GM18909 (cell line): ENCODE data around the gene FAM181A.
A peak's percentile ranks its signal among the peaks of the same experiment; 100 is the strongest.

ENCODE experiments used
- ATAC-seq: cut with Tn5 transposase; IDR thresholded peaks from one replicate; pipeline ENCODE4 v1.9.1; 2021; ENCODE audit warnings: mild to moderate bottlenecking; ENCODE audit not compliant: unreplicated experiment, poor library complexity

FAM181A gene

GRCh38 chr14:93946541-93947090, 19.5 kb downstream of the FAM181A start:
- no peak for ATAC-seq

GRCh38 chr14:93947282-93947681, 20.1 kb downstream of the FAM181A start:
- ATAC-seq: no peak

- no peak for ATAC-seq
Measured at GRCh38 chr14:93949511-93950075, 22.4 kb downstream of the FAM181A start.

DNA sequence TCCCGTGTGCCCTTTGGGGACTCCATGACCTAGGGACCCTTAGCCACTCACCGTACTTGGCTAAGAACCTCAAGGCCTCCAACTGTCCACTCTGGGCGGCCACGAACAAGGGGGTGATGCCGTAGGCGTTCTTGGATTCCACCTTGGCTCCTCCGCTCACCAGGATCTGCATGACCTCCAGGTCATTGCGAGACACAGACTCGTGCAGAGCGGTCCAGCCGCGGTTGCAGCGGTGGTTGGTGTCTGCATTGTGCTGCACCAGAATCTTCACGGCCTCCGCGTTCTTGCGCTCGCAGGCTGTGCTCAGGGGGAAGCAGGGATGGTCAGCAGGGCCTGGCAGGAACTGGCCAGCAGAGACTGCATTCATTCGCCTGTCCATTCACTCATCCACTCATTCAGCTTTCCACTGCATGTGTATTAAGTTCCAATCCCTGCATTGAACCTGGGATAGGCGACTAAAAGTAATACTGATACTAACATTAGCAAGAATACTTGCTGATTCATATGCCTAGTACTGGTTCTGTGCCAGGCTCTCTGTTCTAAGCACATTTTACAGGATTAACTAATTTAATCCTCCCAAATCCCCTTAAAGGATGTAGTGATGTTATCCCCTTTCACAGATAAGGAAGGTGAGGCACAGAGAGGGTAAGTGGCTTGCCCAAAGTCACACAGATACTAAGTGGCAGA, 23.9 kb downstream of the FAM181A start:
- ATAC-seq: no peak

DNA sequence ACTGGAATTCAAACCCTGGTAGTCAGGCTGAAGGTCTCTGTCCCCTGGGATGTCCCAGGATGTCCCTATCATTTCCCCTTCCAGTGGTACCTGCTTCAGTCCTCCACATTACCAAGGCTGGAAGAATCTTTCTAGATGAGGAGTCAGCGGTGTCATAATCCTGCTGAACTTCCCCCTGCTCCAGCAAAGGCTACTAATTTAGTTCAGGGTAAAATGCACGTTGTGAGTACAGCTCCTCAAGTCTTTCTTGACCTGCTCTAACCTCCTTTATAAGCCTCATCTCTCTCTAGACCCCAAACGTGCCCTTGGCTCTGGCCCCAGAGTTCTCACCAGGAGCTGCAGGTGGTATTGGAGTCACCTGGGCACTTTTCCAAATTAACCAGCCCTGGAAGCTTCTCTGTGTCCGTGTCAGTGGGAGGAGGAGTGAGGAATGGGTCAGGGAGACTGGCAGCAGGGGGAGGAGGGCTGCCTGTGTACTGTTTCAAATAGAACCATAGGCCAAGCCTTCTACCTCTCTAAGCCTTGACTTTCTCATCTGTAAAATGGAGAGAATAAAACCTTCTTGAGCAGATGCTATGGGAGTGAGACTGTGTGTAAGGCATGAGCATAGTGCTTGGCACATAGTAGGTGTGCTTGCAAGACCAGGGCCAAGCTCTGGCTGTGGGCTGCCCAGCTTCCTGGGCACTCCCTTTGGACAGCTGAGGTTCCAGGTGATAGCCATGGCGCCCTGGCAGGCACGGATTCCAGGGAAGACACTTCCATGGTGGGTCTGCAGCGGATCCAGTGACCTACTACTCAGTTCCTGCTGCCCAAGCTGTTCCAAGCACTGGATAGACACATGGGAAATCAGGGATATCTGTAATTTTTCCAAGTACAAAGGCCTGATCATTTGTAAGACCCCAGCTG, 24.7 kb downstream of the FAM181A start:
- no peak for ATAC-seq

DNA sequence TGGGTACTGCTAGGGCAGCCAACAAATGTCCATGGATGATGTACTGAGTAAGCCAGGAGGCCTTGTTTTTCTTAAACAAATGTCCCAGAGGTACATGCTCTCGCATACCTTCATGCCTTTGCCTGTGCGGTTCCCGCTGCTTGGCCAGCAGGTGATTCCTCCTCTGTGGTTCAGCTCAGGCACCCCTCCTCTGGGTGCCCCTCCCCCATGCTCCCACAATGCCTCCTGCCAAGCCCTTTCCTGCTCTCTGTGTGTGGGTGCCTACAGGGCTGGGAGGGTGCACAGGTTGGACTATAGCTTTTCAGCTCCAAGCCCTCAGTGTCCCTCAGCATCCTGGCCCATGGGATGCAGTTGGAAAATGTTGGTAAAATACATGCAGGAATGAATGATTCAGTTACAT, 25.7 kb downstream of the FAM181A start:
- ATAC-seq: no peak

DNA sequence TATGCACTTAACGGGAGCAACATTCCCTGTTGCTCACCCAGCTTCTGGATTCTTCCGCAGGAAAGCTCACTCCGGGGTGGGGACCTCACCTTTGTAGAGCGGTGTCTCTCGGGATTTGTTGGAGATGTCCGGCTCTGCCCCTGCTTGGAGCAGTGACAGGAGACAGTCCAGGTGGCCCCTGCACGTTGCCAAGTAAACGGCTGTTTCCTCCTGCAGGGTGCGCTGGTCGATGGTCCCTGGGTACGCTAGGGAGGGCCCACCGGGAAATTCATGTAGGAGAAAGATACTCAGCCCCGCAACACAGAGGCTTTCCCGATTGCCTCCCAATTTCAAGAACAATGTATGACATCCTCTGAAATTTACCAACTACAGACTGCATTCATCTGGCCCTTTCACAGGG, 26.1 kb downstream of the FAM181A start:
- no peak for ATAC-seq

DNA sequence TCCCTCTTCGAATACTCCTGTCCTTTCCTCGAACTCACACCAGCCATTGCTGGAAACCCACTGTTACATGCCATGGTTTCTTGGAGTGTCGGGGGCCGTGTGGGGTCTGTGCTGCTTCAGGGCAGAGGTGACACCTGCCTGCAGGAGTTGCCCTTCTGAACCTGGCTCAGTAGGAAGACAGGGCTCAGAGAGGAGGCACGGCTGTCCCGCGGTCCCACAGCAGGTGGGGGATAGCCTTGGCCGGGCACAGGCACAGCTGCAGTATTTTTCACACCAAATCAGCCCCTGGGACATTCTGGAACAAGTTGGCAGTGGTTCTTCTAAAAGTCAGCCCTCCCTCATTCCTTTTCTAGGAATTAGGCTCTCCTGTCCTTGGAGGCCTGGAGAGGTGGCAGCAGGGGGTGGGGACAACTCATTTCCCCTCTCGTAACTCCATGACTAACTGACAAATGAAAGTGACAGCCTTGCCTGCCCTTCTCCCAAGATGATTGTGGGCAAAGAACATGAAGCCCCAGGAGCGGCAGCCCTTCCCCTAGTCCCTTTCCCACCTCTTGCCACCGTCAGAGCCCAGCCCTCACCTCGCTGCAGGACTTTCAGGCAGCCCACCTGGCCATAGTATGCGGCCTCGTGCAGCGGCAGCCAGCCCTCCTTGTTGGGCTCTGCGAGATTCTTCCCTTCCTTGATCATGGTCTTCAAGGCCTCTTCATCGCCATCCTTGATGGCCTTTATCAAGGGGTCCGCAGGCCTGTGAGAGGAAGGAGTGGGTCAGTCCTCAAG, 26.8 kb downstream of the FAM181A start:
- ATAC-seq: no peak

GRCh38 chr14:93954516-93954830, 27.3 kb downstream of the FAM181A start:
- ATAC-seq: no peak

DNA sequence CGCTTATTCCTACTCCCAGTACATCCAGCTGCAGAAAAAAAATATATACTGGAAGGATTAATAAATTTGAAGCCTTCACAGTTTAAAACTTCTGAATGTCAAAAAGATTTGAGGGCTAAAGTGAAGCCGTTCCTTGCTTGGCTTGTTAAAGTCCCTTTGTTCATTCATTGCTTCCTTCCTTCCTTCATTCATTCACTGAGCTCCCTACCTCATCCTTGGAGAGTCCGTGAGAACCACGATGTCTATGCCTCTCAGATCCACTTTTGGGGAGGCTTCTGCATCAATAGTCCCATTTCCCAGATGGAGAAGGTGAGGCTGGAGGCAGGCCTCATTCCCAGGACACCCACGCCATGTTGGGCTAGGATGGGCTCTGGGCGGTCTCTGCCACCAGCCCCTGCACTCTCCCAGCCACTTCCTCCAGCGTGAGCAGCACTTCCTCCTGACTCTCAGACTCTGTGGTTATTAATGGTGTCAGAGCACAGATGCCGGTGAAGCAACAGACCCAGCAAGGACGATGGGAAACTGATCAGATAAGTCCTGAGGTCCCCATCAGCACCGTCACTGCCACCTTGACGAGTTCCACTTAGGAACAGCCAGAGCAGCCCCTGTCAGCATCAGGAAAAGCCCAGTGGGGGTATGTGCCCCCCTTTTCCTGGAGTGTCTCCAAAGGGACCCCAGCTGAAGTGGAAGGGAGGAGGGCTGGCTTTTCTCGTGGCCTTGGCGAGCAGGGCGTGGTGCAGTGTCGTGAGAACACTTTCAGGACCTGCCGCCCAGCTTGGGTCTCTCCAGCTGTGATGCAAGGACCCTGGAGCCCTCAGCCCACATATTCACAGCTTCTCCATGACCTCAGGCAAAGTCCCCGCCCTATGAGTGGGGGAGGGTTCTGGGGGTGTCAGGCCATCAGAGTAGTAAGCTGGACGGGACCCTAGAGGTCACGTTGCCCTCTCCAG, 28.0 kb downstream of the FAM181A start:
- peak; percentile 33 for ATAC-seq

DNA sequence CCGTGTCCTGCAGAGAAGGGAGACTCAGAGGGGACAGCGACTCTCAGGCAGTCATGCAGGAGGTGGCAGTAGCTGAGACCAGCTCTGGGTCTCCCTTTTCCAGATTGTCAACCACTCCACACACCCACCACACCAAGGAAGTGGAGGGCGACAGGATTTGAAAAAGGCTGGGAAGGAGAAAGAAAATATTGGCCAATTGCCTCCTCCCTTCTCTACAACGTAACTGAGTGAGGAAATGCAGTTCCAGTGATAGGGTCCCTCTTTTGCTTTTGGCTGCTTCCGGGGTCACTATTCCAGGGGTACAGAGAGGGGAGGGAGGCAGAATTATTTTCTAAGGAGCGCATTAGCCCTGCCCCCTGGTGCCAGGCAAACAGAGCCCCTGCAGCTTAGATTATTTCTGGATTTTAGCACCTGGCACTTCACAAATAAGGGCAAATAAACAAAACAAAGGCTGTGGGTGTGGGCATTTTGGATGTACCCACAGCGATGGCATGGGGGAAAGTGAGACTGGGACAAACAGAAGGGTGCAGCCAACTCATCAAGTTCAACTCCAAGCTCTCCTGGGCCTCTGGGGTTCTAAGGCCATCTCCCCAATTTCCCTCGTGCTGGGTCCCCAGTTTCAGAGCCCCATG, 28.8 kb downstream of the FAM181A start:
- ATAC-seq: no peak

- no peak for ATAC-seq
Measured at GRCh38 chr14:93956514-93957332, 29.6 kb downstream of the FAM181A start.

DNA sequence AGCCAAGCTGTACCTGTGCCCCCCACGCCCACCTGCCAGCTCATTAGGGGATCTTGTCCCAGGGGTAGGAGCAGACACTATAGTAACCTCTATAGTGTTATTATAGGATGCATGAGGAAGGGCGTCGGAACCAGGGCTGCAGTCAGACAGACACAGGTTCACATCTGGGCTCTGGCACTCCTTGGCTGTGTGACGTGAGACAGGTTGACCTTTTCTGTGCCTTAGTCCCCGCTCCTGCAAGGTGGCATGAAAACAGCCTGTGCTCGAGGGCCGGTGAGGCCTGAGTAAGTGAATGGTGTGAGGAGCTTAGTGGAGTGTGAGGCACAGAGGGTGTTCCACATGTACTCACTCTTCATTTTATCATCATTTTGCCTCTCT, 30.2 kb downstream of the FAM181A start:
- no peak for ATAC-seq

DNA sequence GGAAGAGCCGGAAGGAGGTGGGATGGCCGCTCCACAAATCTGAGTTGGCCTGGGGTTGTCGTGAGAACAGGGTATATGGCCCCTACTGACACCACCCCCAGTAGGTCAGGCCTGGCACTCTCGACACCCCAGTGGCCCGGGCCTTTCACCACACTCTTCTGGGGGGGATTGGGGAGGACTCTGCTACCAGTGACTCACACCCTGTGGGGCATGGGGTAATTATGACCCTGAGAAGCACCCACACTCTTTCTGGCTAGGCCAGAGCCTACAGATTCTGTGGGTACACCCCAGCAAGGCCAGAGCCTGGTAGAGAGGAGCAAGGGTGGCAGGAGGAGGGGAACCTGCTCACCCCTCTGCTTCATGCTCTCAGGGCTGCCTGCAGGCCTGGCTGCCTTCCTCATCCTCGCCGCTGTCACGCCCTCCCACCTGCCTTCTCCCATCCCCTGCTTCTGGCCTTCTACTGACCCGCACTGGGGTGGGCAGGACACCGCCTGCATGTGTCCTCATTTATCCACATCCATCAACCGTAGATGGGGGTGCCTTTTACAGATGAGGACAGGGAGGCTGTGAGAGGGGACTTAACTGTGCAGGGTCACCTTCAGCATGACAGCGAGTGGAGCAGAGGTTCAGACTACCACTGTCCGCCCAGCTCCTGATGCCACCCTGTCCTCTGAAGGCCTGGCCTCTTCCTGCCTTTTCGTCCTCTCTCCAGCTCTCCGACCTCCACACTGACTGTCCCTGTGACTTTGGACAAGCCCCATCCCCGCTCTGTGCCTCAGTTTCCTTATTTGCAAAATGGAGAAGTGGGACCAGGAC, 30.8 kb downstream of the FAM181A start:
- ATAC-seq: no peak

GRCh38 chr14:93958567-93959238, 31.6 kb downstream of the FAM181A start:
- no peak for ATAC-seq

- ATAC-seq: peak; percentile 74
Measured at GRCh38 chr14:93959239-93960107, 32.3 kb downstream of the FAM181A start.
